ENCODE data around the gene TMEM212.

- no peak for TF ChIP-seq CTCF (IDR thresholded peaks at IDR 0.05; ENCODE audit: low read depth, low read length)
- no peak for TF ChIP-seq MAX (IDR thresholded peaks at IDR 0.05; ENCODE audit: low read depth, low read length)
- no peak for TF ChIP-seq POLR2A (IDR thresholded peaks at IDR 0.05; ENCODE audit: extremely low read depth, insufficient read length)
These were observed 1.5 kb upstream of the TMEM212 start for GRCh38 chr3:171841620-171842000.

All from NB4 (cell line).